Activated CD4-positive, alpha-beta T cell treated with anti-CD3 and anti-CD28 coated beads, Interleukin-10, Interleukin-2, amounts not matched to agents 100 ng/mL and 50 ng/mL, durations not matched to agents 16 hours and 8 hours (primary cell): Measurements from ENCODE around the gene RPTOR.
"Not testable (repeated sequence)": the region's sequence is repeated elsewhere in the genome, so short reads cannot be mapped to it uniquely, and the experiment has no call there.

Source experiments
- DNase-seq: peaks from one replicate; pipeline ENCODE4 v3.0.0-alpha.2; 2020

The RPTOR gene

GRCh38 chr17:80671825-80672110 is 127.1 kb downstream of the RPTOR start:
- no peak for DNase-seq

- DNase-seq: no peak
These were observed 128.7 kb downstream of the RPTOR start for GRCh38 chr17:80673152-80673920.

- DNase-seq: no peak
These were observed 130.9 kb downstream of the RPTOR start for GRCh38 chr17:80675438-80676095.

GRCh38 chr17:80676096-80676466 is 131.4 kb downstream of the RPTOR start:
- no peak for DNase-seq

- no peak for DNase-seq
These were observed 131.9 kb downstream of the RPTOR start for GRCh38 chr17:80676564-80676963.

GRCh38 chr17:80677214-80677756 is 132.6 kb downstream of the RPTOR start:
- no peak for DNase-seq

GRCh38 chr17:80679816-80680215 is 135.2 kb downstream of the RPTOR start:
- no peak for DNase-seq

- no peak for DNase-seq
These were observed 136.6 kb downstream of the RPTOR start for GRCh38 chr17:80681215-80681614.

GRCh38 chr17:80682372-80682771 is 137.7 kb downstream of the RPTOR start:
- no peak for DNase-seq

- no peak for DNase-seq
These were observed 139.0 kb downstream of the RPTOR start for GRCh38 chr17:80683625-80684104.

- DNase-seq: no peak
These were observed 143.2 kb downstream of the RPTOR start for GRCh38 chr17:80687839-80688238.

GRCh38 chr17:80689129-80689619 is 144.5 kb downstream of the RPTOR start:
- DNase-seq: no peak

GRCh38 chr17:80691784-80692183 is 147.1 kb downstream of the RPTOR start:
- DNase-seq: no peak

- no peak for DNase-seq
These were observed 148.4 kb downstream of the RPTOR start for GRCh38 chr17:80692931-80693467.

- no peak for DNase-seq
These were observed 148.9 kb downstream of the RPTOR start for GRCh38 chr17:80693511-80693910.

GRCh38 chr17:80694085-80694991 is 149.7 kb downstream of the RPTOR start:
- no peak for DNase-seq

GRCh38 chr17:80694992-80695912 is 150.6 kb downstream of the RPTOR start:
- DNase-seq: no peak

- DNase-seq: no peak
These were observed 151.3 kb downstream of the RPTOR start for GRCh38 chr17:80695979-80696378.

- DNase-seq: no peak
These were observed 151.8 kb downstream of the RPTOR start for GRCh38 chr17:80696456-80696855.

- DNase-seq: no peak
These were observed 152.3 kb downstream of the RPTOR start for GRCh38 chr17:80696964-80697363.

GRCh38 chr17:80698297-80698696 is 153.7 kb downstream of the RPTOR start:
- no peak for DNase-seq

GRCh38 chr17:80699205-80699604 is 154.6 kb downstream of the RPTOR start:
- not testable (repeated sequence) for DNase-seq
